HG03520 (cell line): ENCODE data around the gene CSTB.

Source experiments
- ATAC-seq: cut with Tn5 transposase; IDR thresholded peaks from one replicate; pipeline ENCODE4 v1.9.1; 2021; ENCODE audit warnings: mild to moderate bottlenecking, moderate library complexity; ENCODE audit not compliant: unreplicated experiment

The CSTB gene

DNA sequence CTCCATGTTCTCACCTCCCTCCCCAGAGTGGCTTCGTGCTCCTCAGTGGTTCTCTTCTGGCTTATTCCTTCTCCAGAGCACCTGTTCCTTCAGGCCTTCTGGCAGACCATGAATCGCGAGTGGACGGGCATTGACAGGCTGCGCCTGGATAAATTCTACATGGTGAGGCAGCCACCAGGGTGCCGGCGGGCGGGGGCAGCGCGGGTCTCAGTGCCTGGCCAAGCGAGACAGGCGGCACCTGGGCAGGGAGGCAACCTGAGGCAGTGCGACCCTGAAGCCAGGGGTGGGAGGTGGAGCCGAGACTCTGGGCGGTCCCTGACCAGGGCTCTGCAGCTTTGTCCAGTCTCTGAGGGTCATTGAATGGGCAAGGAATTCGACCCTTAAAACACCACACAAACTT lies 17.1 kb upstream of the CSTB start:
- no peak for ATAC-seq

DNA sequence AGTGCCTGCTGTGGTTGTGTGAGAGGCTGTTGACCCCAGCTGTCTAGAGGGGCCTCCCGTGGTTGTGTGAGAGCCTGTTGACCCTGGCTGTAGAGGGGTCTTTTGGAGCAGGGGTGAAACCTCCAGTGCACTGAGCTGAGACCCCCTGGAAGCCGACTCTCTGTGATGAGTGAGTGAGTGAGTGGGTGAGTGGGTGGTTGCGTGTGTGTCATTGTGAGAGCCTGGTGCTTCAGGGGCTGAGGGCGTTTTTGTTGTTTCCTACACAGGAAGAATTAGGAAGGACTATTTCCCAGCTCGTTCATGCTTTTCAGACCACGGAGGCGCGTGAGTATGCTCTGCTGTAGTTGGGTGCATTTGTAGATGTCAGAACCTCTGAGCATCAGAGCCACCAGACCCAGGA lies 16.3 kb upstream of the CSTB start:
- ATAC-seq: no peak

DNA sequence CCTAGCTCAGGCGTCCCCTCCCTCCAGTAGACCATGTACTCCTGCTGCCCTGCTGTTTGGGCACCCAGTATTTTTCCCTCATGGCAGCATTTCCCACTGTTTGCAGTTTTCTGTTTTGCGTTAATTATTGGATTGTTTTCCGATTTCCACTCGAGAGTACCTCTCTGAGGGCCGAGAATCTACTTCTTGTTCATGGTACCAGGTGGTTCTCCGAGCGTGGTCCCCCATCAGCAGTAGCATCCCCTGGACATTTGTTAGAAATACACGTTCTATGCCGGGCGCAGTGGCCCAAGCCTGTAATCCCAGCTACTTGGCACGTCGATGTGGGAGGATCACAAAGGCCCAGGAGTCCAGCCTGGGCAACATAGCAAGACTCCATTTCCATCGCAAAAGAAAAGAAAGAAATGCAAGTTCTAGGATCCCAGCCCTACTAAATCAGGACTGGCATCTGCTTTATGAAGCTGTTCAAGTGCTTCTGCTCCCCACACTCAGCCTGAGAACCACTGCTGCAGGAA lies 14.0 kb upstream of the CSTB start:
- no peak for ATAC-seq

DNA sequence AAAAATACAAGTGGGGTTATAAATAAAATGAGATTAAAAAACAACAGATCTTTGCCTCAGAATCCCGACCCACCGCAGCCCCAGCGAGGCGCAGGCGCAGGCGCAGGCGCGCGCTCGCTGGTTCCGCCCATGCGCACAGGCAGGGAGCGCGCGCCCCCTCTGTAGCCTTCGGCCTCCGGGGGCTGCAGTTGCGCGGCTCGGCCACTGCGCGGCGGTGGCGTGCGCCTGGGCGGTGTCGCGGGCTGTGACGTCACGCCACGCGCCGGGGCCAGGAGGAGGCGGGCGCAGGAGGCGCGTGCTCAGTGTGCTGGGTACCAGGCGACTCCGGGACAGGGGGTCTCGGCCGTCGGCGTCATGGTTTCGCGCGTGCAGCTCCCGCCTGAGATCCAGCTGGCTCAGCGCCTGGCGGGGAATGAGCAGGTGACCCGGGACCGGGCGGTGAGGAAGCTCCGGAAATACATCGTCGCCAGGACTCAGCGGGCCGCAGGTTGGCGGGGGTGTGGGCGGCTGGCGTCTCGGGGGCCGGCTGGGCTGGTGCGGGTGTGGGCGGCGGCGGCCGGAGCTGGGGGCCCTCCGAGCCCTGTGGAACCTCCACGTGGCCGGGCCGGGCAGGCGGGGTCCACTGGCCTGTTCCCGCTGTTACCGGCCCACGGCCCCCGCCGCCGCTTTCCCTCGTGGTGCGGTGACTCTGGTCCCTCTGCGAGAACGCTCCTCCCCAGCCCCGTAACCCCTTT lies 13.3 kb upstream of the CSTB start, which contains the start of gene RRP1:
TSS of gene RRP1 (plus strand) at position 302 of the 734 bp plus-strand sequence. CDS start at position 355, 53 bp downstream.
- ATAC-seq: peak; percentile 76

DNA sequence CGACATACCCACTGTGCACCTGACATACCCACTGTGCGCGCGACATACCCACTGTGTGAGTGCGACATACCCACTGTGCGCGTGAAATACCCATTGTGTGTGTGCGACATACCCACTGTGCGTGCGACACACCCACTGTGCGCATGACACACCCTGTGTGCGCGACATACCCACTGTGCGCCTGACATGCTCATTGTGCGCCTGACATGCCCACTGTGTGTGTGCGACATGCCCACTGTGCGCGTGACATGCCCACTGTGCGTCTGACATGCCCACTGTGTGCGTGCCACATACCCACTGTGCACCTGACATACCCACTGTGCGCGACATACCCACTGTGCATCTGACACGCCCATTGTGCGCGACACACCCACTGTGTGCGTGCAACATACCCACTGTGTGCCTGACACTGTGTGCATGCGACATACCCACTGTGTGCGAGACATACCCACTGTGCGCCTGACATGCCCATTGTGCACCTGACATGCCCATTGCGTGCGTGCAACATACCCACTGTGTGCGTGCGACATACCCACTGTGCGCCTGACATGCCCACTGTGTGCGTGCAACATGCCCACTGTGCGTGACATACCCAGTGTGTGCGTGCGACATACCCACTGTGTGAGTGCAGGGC lies 10.8 kb upstream of the CSTB start:
- ATAC-seq: no peak

DNA sequence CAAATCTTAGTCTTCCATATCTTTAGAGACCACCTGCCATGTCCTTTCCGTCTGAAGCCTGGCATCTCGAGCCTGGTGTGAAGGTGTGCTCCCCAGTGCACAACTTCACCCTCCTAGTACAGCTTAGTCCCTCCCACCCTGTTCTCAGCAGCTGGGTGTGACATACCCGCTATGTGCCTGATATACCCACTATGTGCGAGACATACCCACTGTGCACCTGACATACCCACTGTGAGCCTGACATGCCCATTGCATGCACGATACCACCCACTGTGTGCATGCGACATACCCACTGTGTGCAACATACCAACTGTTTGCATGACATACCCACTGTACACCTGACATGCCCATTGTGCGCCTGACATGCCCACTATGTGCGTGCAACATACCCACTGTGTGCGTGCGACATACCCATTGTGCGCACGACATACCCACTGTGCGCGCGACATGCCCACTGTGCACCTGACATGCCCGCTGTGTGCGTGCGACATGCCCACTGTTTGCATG lies 10.2 kb upstream of the CSTB start:
- ATAC-seq: no peak

DNA sequence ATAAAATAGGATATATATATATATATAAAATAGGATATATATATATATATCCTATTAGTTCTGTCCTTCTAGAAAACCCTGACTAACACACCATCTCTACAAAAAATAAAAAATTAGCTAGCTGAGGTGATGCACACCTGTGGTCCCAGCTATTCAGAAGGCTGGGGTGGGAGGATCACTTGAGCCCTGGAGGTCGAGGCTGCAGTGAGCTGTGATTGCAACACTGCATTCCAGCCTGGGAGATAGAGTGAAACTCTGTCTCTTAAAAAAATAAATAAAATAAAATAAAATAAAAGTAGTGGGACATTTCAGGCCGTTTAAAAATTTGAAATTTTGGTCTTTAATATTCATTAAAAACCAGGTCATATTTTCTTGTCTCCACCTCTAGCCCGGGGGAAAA lies 9.0 kb upstream of the CSTB start:
- no peak for ATAC-seq

DNA sequence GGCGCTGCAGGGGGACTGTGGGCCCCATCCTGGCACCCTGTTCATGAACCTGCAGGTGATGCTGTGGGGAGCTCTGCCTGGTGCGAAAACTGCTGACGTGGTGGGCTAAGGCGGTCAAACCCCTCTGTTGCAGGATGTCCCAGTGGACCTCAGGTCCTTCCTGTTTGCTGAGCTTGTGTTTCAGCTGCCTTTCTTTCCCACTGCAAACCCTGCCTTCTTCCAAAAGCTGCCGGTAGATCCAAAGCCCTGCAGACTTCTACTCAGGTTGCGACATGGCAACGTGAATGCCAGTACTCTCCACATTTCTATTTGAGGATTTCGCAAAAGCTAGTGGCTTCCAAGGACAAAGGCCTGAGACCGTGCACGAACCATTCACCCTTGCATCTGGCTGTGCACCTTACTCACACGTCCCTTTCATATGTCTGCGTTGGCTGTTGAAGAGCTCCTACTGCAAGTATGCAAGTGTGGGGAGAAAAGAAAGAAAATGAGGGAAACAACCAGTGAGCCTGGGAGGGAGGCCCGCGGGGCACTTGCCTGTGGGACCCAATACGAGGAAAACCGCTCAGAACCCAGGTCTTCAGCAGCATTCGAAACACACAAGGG lies 7.1 kb upstream of the CSTB start:
- ATAC-seq: no peak

DNA sequence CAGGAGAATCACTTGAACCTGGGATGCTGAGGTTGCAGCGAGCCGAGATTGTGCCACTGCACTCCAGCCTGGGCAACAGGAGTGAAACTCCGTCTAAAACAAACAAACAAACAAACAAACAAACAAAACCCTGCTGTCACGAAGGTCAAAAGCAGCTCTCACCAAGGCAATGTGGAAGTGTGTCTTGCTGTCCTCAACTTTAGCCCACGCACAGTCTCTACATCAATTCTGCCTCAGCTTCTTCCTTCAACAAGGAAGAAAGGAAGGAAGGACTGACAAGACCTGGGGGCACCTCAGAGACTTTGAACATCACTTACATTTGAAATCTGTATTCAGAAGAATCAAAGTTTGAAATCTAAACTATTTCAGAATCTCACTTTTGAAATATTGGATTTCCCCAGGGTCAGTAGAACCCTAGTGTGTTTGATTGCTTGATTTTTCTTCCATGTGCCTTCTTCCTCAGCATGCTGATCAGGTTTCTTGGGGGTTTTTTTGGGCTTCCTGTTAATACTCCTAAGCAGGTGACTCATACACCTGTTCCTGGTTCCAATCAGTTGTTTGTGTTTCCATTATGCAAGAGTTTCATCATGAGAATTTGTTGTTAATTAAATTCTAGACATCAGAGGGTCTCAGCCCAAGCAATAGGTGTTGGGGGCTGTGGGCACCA lies 6.5 kb upstream of the CSTB start:
- ATAC-seq: no peak

DNA sequence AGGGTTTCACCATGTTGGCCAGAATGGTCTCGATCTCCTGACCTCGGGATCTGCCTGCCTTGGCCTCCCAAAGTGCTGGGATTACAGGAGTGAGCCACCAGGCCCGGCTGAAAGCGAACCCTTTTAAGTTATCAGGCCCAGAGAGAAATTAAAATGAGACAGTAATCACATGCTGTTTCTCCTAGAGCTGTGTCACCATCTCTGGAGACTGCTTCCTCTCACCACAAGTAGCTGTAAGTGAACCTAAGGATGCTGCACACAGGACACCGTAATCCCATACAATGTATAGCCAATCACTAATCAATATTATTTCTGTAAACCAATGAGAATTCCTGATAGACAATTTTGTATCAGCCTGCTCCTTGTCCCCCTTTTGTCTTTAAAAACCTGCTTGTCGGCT lies 5.7 kb upstream of the CSTB start:
- no peak for ATAC-seq

DNA sequence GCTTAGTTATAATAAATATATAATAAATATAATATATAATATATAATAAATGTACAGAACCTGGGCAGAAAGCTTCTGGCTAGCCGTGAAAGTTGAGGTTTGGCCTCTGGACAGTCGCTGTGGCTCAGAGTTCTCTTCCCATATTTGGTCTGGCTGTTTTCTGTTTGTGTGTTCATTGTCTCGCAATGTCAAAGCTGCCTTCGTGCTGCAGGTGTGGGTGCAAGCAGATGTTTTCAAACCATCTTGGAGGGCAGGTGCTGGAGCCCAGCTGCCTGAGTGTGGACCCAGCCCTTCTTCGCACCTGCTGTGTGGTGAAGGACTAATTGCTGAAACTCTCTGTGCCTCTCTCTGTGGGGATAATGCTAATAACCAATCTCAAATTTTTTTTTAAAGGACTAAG lies 3.6 kb upstream of the CSTB start:
- ATAC-seq: no peak

DNA sequence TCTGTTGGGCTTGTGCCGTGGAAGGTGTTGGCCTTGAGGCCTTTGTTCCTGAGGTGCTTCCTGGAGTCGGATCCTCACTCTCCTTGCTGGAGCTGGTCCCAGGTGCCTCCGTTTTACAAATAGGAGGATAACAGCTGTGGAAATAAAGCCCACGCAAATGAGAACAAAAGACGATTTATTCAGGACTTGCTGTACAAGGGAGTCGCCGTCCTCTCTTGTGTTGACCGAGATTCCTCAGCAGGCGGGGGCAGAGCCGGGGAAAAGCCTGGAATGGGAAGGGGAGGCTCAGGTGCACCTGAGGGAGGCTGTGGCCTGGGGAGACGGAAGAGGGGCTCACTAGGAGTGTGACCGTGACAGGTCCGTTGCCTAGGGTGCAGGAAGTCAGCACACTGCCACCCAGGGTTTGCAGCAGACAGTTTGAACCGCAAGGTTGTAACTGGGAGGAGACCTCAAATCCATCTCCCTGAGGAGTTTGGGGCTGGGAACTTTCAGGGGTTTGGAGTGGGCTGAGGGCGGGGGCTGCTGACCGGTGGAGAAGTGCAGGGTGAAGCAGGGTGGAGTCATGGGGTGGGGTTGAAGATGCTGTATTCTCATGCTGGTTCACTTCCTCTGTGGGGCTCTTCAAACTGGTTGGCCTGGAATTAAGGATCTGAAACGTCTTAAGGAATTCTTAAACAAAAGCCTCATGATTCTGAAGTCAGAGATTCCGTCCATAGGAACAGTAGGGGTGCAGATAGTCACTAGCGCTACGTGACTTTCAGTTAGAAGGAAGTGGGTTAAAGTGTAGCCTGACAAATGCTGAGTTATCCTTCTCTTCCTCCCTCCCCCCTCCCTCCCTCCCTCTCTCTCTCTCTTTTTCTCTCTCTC lies 2.6 kb upstream of the CSTB start:
- ATAC-seq: no peak

DNA sequence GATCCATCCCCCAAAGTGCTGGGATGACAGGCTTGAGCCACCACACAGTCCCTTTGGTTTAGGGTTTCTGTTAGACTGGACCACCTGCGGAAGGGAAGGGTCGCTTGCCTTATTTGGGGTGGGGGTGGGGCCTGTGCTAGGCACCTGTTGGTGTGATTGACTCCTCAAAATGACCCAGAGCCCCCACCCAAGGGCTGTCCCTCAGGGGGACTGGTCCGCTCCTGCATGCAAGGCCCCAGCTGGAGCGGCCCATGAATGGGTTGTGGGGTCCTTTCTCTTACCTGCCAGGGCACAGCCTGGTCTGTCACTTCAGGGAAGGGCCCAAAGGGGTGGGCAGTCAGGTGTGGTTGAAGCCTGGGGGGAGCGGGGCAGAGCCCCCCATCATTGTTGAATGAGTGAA lies 1.8 kb upstream of the CSTB start:
- ATAC-seq: no peak

DNA sequence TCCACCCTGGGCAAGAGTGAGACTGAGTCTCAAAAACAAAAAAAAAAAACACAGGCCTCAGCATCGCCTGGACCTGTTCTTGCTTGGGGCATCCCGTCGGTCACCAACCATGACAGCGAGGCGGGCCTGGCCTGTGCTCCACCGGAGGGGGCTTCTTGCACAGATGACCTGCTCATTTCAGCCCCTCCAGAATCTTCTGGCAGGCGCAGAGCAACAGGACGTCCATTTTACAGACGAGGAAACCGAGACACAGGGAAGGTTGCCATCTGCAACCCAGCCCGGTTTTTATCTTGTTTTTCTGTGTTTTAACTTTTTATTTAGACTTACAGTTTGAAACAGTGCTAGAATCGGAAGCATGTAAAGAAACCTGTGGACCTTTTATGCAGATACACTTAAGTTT lies 918 bp downstream of the CSTB start:
- ATAC-seq: no peak

DNA sequence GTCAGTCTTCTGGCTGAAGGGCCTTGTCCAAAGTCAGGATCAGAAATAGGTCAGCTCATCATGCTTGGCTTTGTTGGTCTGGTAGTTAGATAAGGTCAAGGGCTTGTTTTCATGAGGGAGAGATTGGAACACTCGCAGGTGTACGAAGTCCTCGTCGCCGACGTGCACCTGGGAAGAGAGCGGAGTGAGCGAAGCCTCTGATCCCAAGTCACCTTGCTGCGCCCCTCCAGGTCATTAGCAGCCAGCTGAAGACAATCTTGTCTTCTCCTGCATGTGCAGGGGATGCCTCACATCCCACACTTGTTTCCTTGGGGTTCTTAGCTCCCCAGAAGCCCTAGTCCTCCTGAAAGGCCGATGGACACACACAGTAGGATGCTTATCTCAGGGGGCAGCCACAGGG lies 1.9 kb downstream of the CSTB start:
- no peak for ATAC-seq

DNA sequence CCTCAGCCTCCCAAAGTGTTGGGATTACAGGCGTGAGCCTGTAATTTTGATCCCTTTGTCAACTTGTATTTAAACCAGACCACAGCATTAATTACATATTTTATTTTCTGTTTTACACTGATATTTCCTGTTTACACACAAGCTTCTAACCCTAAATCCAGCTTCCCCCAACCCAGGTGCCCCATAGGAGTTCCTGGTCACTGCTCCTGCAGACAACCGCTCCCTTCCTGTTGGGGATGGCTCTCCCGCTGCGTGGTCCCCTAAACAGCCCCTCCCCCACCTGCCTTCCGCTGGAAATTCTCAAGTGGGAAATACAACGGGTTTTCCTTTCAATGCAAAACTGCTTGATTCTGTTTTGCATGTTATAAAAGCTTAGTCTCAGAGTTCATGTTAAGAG lies 3.7 kb downstream of the CSTB start:
- ATAC-seq: no peak

DNA sequence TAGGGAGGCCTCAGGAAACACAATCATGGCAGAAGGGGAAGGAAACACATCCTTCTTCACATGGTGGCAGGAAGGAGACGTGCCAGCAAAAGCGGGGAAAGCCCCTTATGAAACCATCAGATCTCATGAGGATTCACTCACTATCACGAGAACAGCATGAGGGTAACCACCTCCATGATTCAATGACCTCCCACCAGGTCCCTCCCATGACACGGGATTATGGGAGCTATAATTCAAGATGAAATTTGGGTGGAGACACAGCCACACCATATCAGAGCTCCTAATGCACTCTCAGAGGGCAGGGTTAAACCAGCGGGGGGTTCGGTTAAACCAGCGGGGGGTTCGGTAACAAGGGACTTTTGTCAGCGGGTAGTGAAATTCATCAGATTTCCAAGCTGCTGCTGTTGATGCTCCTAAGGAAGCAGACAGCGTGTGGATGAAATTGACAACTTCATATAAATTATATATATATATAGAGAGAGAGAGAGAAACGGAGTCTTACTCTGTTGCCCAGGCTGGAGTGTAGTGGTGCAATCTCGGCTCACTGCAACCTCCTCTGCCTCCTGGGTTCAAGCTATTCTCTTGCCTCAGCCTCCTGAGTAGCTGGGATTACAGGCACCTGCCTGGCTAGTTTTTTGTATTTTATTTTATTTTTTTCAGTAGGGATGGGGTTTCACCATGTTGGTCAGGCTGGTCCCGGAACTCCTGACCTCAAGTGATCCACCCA lies 4.2 kb downstream of the CSTB start:
- no peak for ATAC-seq

DNA sequence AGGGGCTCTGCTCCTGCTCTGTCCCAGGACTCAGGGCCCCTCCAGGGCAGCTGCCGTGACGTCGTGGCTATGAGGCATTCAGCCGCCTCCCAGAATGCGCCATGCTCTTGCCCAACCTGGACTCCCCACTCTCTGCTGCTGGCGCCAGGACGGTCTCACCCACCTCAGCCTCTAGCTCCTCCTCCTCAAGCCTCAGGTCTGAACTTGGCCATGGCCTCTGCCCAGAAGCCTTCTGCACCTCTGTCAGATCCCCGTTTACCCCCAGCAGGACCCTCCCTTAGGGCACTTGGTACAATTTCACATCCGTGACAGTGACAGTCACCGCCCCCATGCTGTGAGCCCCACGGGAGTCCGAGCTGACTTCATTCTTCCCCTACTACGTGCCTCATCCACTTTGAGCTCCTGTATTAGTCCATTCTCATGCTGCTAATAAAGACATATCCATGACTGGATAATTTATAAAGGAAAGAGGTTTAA lies 4.9 kb downstream of the CSTB start:
- ATAC-seq: no peak

DNA sequence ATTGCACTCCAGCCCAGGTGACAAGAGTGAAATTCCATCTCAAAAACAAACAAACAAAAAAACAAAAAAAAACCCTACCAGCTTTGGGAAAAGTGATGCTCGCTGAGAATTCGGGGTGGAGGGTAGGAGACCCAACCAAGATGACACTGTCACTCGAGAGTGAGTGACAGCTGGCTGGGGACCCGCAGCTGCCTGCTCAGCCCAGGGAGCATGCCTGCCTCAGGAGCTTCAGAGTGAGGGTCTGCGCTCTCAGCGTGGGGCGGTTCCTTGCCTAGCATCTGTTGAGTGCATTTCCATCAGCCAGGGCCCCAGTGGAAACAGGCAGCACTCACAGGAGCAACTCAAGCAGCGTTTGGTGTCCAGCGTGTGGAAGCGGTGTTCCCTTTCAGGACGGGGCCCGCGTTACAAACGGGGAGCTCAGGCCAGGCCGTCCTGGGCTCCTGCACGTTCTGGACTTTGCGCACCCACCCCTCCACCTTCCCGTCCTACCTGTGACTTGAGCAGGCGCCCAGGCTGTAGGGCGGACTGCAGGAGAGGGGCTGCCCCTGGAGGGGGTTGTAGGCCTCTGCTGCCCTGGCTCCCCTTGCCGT lies 5.9 kb downstream of the CSTB start:
- no peak for ATAC-seq
